Natural killer cell (primary cell): ENCODE measurements around the gene CDC45. TPM values are rescaled to one million over a fixed set of nuclear protein-coding genes. Genes with fewer than 3 reads are reported as not detected.

Experiments used
- ATAC-seq, 3 donors: fragments of 150-1000 bp in 2 of 3; fragments of 200-7000 bp in 1 of 3; cut with Tn5 transposase; 1 replicate in 1 of 3; 2 replicates in 2 of 3; pipeline ENCODE4 v1.10.0; 2021; ENCODE audit warnings: mild to moderate bottlenecking in 2 of 3, moderate library complexity in 2 of 3
- DNase-seq, 2 donors: peaks; one replicate each; pipeline versions ENCODE4 v3.0.0 to v3.0.0-alpha.2; 2013 to 2021; ENCODE audit warnings: mixed read lengths in 1 of 2
- H3K27ac ChIP-seq: one replicate; pipeline ENCODE4 v1.5.1; 2013; ENCODE audit warnings: mild to moderate bottlenecking, low read length
- H3K27me3 ChIP-seq: one replicate; pipeline ENCODE4 v1.6.1; 2013; ENCODE audit warnings: low read length; ENCODE audit not compliant: control insufficient read depth, insufficient read depth
- H3K36me3 ChIP-seq: one replicate; pipeline ENCODE4 v1.6.1; 2013; ENCODE audit warnings: low read length; ENCODE audit not compliant: control insufficient read depth, insufficient read depth
- H3K4me1 ChIP-seq: one replicate; pipeline ENCODE4 v1.6.1; 2013; ENCODE audit warnings: low read length; ENCODE audit not compliant: control insufficient read depth, insufficient read depth
- H3K4me3 ChIP-seq: one replicate; pipeline ENCODE4 v1.5.1; 2013; ENCODE audit warnings: low read length
- H3K9me3 ChIP-seq: one replicate; pipeline ENCODE4 v1.6.1; 2013; ENCODE audit warnings: low read length; ENCODE audit not compliant: control insufficient read depth, insufficient read depth
- H3K27ac Mint-ChIP-seq, 2 donors: one replicate each; pipeline ENCODE4 v1.8.0; 2022; ENCODE audit warnings: mild to moderate bottlenecking in 2 of 2, mixed read lengths in 2 of 2, moderate library complexity in 1 of 2
- H3K27me3 Mint-ChIP-seq, 2 donors: one replicate each; pipeline ENCODE4 v1.8.0; 2022; ENCODE audit warnings: low read depth in 2 of 2, mixed read lengths in 2 of 2
- H3K36me3 Mint-ChIP-seq: one replicate; pipeline ENCODE4 v1.8.0; 2022; ENCODE audit warnings: mixed read lengths
- H3K4me1 Mint-ChIP-seq, 2 donors: one replicate each; pipeline ENCODE4 v1.8.0; 2022; ENCODE audit warnings: mixed read lengths in 2 of 2
- H3K4me3 Mint-ChIP-seq: one replicate; pipeline ENCODE4 v1.8.0; 2022; ENCODE audit warnings: mild to moderate bottlenecking, moderate library complexity, mixed read lengths
- H3K9me3 Mint-ChIP-seq, 2 donors: one replicate each; pipeline ENCODE4 v1.8.0; 2022; ENCODE audit warnings: mixed read lengths in 2 of 2
- WGBS: methylation state at CpG from one replicate; pipeline ENCODE4 v1.1.7; 2013; ENCODE audit warnings: missing lambda C conversion rate; ENCODE audit not compliant: insufficient coverage; 5-methylcytosine and 5-hydroxymethylcytosine counted together
- intact Hi-C: fragments of 100-400 bp; cut with micrococcal nuclease; formaldehyde crosslinking; loops from one replicate; pipeline ENCODE4 v1.14.2; 2022
- total RNA-seq, 4 donors: library from RNA; stranded (reverse); fragments of 120-200 nt in 1 of 4; gene quantifications; one replicate each; pipeline versions ENCODE4 v1.2.3 to v1.2.4, GENCODE V29; 2013 to 2022
- TF ChIP-seq, protein P1 (sequence below): fragments of 200-600 bp; IDR thresholded peaks from one replicate; pipeline ENCODE4 v1.8.0; 2022; ENCODE audit warnings: antibody characterized with exemption

Gene CDC45
- total RNA-seq, 3 donors from 2014 or later (not counting 1 experiment from before 2014, with no cell fraction given), result 1.6 to 4.8 (median 3.3) TPM

DNA sequence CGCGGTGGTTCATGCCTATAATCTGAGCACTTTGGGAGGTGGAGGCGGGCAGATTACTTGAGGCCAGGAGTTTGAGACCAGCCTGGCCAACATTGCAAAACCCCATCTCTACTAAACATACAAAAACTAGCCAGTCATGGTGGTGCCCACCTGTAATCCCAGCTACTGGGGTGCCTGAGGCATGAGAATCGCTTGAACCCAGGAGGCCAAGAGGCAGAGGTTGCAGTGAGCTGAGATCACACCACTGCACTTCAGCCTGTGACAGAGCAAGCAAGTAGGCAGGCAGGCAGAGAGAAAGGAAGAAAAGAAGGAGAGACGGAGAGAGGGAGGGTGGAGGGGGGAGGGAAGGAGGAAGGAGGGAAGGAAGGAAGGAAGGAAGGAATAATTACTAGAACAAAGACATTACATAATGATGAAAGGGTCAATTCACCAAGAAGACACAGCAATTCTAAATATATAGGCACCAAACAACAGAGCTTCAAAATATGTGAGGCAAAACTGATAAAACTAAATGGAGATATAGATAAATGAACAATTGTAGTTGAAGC is 58.3 kb downstream of the CDC45 start:
- Histone ChIP-seq H3K4me3 (no peak overlapping the region), H3K4me1 (no peaks in the 10 kb centered on the region), H3K36me3 (no peaks in the 10 kb centered on the region), H3K9me3 (no peaks in the 10 kb centered on the region), H3K27ac (no peak overlapping the region), H3K27me3 (no peaks in the 10 kb centered on the region)
- ATAC-seq (no peak), DNase-seq (no peak)
- Mint-ChIP-seq H3K4me1 (no peaks in the 10 kb centered on the region), H3K36me3 (no peaks in the 10 kb centered on the region), H3K27ac (no peak overlapping the region), H3K4me3 (no peak overlapping the region), H3K27me3 (peaks cover 0 to 5% of the 10 kb centered on the region in 2 donors), H3K9me3 (no peaks in the 10 kb centered on the region)
- TF ChIP-seq, protein P1, sequence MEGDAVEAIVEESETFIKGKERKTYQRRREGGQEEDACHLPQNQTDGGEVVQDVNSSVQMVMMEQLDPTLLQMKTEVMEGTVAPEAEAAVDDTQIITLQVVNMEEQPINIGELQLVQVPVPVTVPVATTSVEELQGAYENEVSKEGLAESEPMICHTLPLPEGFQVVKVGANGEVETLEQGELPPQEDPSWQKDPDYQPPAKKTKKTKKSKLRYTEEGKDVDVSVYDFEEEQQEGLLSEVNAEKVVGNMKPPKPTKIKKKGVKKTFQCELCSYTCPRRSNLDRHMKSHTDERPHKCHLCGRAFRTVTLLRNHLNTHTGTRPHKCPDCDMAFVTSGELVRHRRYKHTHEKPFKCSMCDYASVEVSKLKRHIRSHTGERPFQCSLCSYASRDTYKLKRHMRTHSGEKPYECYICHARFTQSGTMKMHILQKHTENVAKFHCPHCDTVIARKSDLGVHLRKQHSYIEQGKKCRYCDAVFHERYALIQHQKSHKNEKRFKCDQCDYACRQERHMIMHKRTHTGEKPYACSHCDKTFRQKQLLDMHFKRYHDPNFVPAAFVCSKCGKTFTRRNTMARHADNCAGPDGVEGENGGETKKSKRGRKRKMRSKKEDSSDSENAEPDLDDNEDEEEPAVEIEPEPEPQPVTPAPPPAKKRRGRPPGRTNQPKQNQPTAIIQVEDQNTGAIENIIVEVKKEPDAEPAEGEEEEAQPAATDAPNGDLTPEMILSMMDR, result no peak
- whole genome bisulfite sequencing, result 97% methylated on average over 5 of the region's 5 CpGs
- intact Hi-C loops, result no loop called here

DNA sequence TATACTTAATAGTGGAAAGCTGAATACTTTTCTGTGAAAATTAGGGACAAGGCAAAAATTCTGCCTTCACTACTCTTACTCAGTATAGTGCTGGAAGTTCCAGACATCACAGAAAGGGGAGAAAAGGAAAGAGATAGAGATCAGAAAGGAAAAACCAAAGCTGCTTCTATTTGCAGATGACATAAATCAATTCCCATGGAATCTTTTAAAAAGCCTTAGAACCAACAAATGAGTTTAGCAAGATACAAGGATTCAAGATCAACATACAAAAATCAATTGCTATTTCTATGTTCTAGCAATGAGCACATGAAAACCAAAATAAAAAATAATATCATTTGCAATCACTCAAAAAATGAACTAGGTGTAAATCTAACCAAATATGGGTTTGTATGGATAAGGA is 60.7 kb downstream of the CDC45 start:
- no peak overlapping the region for H3K27ac ChIP-seq
- no peaks in the 10 kb centered on the region for H3K9me3 Mint-ChIP-seq

DNA sequence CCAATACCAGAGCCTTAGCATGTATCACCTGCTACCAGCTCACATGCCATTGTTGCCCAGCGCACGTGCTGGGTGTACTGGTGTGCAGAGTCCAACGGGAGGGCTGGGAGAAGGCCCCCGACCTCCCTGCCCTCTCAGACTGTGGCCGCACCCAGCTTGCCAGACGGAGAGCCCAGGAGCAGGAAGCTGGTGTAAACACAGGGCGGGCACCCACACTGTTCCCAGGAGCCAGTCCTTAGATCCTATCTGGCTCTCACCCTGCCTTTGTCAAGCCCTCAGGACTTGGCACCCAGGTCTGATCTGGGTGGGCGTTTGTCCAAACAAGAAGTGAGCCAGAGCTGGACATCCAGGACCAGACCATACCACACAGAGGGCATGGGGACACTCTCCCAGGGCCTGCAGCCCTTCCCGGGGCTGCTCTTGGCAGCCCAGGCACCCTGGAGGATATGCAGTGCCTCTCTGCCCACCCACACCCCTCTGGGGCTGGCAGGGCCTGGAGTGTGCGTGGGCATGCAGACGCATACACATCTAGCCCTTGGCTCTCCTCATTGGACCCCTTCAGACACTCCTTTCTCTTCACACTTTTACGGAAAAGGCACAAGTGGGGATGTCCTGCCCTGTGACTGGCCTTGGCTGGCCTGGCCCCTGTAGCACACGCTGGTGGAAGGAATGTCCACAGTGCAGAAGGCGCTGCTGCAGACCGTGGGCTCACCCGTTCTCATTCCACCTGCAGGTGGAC is 64.4 kb downstream of the CDC45 start:
- 91% methylated on average over 16 of the region's 16 CpGs for WGBS
- Histone ChIP-seq H3K9me3 (no peaks in the 10 kb centered on the region), H3K27ac (no peak overlapping the region), H3K4me1 (no peaks in the 10 kb centered on the region), H3K4me3 (no peak overlapping the region), H3K27me3 (no peaks in the 10 kb centered on the region), H3K36me3 (no peaks in the 10 kb centered on the region)
- Mint-ChIP-seq H3K36me3 (no peaks in the 10 kb centered on the region), H3K27me3 (peaks cover 0 to 6% of the 10 kb centered on the region in 2 donors), H3K4me3 (no peak overlapping the region), H3K9me3 (no peaks in the 10 kb centered on the region), H3K4me1 (no peaks in the 10 kb centered on the region), H3K27ac (no peak overlapping the region)
- ATAC-seq (no peak), DNase-seq (no peak)
- intact Hi-C loops, result no loop called here
- TF ChIP-seq, protein P1, result no peak

More for the DNA sequence above, 60.7 kb downstream of the CDC45 start:
- no peak for DNase-seq
- Histone ChIP-seq H3K27me3 (no peaks in the 10 kb centered on the region), H3K36me3 (no peaks in the 10 kb centered on the region), H3K4me3 (no peak overlapping the region), H3K9me3 (no peaks in the 10 kb centered on the region), H3K4me1 (no peaks in the 10 kb centered on the region)
- H3K4me3 Mint-ChIP-seq, result no peak overlapping the region
- no peak overlapping the region for H3K27ac Mint-ChIP-seq
- TF ChIP-seq, protein P1, result no peak
- no peaks in the 10 kb centered on the region for H3K36me3 Mint-ChIP-seq
- no peaks in the 10 kb centered on the region for H3K4me1 Mint-ChIP-seq
- H3K27me3 Mint-ChIP-seq, result peaks cover 0 to 5% of the 10 kb centered on the region in 2 donors
- ATAC-seq, result no peak
- intact Hi-C loops, result no loop called here

DNA sequence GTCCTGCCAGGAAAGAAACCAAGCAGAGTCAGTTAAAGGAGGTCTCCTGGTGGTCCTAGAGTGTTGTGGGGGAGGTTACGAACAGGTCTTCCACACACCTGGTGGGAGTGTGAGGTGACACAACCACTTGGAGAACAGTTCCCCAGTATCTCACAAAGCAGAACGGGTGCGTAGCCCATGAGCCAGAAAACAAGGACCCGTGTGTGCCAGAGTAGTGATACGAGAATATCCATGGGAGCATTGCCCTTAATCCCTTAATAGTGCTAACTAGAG is 66.2 kb downstream of the CDC45 start:
- no peaks in the 10 kb centered on the region for H3K4me1 Mint-ChIP-seq
- Histone ChIP-seq H3K4me3 (no peak overlapping the region), H3K4me1 (no peaks in the 10 kb centered on the region), H3K27me3 (no peaks in the 10 kb centered on the region), H3K36me3 (no peaks in the 10 kb centered on the region), H3K27ac (no peak overlapping the region), H3K9me3 (no peaks in the 10 kb centered on the region)
- TF ChIP-seq, protein P1, result no peak
- H3K4me3 Mint-ChIP-seq, result no peak overlapping the region
- no peak overlapping the region for H3K27ac Mint-ChIP-seq
- 96% methylated on average over 5 of the region's 5 CpGs for WGBS
- H3K27me3 Mint-ChIP-seq, result peaks cover 0 to 4% of the 10 kb centered on the region in 2 donors
- H3K36me3 Mint-ChIP-seq, result no peaks in the 10 kb centered on the region
- no peak for DNase-seq
- no peaks in the 10 kb centered on the region for H3K9me3 Mint-ChIP-seq
- intact Hi-C loops, result no loop called here
- no peak for ATAC-seq
